D721Med (cell line): Measurements from ENCODE around the gene LGALS4.
"Not testable (repeated sequence)": the region's sequence is repeated elsewhere in the genome, so short reads cannot be mapped to it uniquely, and the experiment has no call there.

Experiments
- DNase-seq: peaks from one replicate; pipeline ENCODE4 v3.0.0; 2011; ENCODE audit warnings: low spot score; ENCODE audit not compliant: insufficient read length
- FAIRE-seq: peaks from 2 replicates; lab custom pipeline; 2011; peaks lifted over from hg19 to GRCh38; lab: Jason Lieb, UNC
- CTCF ChIP-seq: IDR thresholded peaks from 2 replicates; pipeline ENCODE4 v1.5.1; 2012; ENCODE audit warnings: mild to moderate bottlenecking, control low read depth; ENCODE audit not compliant: insufficient read depth; ENCODE audit errors: missing control alignments

LGALS4 gene

GRCh38 chr19:38788478-38789243 is 24.1 kb downstream of the LGALS4 start, which contains the start of gene LGALS7B:
TSS of gene LGALS7B (plus strand) at chr19:38789200. CDS start at chr19:38789227, 27 bp downstream.
- FAIRE-seq (no peak), DNase-seq (no peak)
- TF ChIP-seq CTCF = no peak

- TF ChIP-seq CTCF = no peak
Observed at GRCh38 chr19:38786572-38787265, 26.0 kb downstream of the LGALS4 start.

GRCh38 chr19:38786061-38786460 is 26.7 kb downstream of the LGALS4 start:
- DNase-seq, FAIRE-seq: not testable (repeated sequence)

More at GRCh38 chr19:38786572-38787265, 26.0 kb downstream of the LGALS4 start:
- DNase-seq (no peak), FAIRE-seq (no peak)

GRCh38 chr19:38785187-38785699 is 27.5 kb downstream of the LGALS4 start:
- FAIRE-seq (no peak), DNase-seq (no peak)
- TF ChIP-seq CTCF = no peak

GRCh38 chr19:38784224-38784623 is 28.5 kb downstream of the LGALS4 start:
- DNase-seq = no peak
- no peak for FAIRE-seq
- TF ChIP-seq CTCF = no peak

GRCh38 chr19:38782212-38782611 is 30.5 kb downstream of the LGALS4 start:
- not testable (repeated sequence) for DNase-seq, FAIRE-seq

GRCh38 chr19:38781058-38781457 is 31.7 kb downstream of the LGALS4 start:
- TF ChIP-seq CTCF = no peak
- FAIRE-seq (no peak), DNase-seq (no peak)

GRCh38 chr19:38780443-38780842 is 32.3 kb downstream of the LGALS4 start:
- FAIRE-seq = no peak
- no peak for DNase-seq
- TF ChIP-seq CTCF = no peak
